Measurements from ENCODE around the gene HAO1.

DNA sequence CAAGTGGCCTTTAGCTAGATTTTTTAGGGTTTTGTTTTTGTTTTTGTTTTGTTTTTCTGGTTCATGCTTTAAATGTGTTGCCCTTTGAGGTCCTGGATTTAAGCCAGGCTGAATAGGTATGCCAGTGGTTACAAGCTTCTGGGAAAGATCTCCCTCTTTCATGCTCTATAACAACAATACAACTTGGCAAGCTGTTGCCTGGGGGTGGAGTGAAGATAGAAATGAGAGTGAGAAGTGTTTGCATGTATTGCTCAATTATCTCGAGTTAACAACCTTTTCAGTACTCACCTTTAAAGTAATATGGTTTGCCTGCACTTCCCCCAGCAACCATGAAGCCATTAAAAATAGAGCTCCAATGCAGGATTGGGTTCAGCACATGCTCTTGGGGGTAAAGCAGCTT lies 19.2 kb upstream of the HAO1 start:
- TF ChIP-seq, protein P1, sequence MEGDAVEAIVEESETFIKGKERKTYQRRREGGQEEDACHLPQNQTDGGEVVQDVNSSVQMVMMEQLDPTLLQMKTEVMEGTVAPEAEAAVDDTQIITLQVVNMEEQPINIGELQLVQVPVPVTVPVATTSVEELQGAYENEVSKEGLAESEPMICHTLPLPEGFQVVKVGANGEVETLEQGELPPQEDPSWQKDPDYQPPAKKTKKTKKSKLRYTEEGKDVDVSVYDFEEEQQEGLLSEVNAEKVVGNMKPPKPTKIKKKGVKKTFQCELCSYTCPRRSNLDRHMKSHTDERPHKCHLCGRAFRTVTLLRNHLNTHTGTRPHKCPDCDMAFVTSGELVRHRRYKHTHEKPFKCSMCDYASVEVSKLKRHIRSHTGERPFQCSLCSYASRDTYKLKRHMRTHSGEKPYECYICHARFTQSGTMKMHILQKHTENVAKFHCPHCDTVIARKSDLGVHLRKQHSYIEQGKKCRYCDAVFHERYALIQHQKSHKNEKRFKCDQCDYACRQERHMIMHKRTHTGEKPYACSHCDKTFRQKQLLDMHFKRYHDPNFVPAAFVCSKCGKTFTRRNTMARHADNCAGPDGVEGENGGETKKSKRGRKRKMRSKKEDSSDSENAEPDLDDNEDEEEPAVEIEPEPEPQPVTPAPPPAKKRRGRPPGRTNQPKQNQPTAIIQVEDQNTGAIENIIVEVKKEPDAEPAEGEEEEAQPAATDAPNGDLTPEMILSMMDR (IDR thresholded peaks at IDR 0.05): no peak
- TF ChIP-seq POLR2A (IDR thresholded peaks at IDR 0.05): no peak
